ENCODE data around the gene ZNF335.
"Not testable (repeated sequence)": the region's sequence is repeated elsewhere in the genome, so short reads cannot be mapped to it uniquely, and the experiment has no call there.

Gene ZNF335

DNA sequence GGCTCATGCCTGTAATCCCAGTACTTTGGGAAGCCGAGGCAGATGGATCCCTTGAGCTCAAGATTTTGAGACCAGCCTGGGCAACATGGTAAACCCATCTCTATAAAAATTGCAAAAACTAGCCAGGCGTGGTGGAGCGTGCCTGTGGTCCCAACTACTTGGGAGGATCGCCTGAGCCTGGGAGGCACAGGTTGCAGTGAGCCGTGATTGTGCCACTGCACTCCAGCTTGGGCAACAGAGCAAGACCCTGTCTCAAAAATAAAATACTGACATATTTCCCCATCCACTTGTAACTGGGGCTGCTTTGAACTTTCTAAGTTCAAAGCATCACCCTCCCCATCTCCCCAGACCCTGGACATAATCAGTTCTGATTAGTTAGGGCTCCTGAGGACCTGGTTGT lies 29.5 kb upstream of the ZNF335 start:
- DNase-seq (ENCODE audit: low read depth in 2 of 2, low spot score in 1 of 2): no peak

DNA sequence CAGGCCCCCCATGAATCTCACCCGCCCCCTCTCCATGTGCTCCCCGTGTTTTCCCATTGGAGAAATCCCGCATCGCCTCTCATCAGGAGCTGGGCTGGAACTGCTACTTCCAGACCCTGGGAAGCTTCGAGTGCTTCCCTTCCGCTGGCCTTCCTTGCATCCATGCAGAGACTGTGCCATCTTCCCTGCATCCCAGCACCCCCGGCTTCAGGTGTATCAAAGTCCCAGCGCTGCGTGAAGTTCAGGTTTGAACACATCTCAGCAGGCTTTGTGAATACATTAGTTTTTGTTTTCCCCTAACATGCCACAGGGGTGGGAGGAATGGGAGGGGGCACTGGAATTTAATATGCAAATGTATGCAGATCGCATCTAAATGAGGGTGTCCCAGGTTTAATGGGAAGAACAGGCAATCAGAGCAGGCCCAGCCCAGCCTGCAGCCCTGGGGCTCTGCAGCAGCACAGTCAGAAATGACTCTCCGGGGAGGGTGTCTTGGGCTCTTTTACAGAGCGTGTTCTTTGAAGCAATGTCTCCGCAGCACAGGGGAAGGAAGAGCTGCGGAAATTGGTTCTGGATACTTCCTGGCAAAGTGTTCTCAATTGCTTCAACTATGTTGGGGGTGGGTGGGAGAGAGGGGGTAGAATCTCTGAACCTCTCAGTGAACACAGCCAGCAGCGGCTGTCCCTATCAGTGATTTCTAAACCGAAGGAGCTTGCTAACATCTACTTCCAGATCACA lies 28.4 kb upstream of the ZNF335 start:
- DNase-seq (ENCODE audit: low read depth in 2 of 2, low spot score in 1 of 2): no peak

- no peak for DNase-seq (ENCODE audit: low read depth in 2 of 2, low spot score in 1 of 2)
These were observed 27.7 kb upstream of the ZNF335 start for GRCh38 chr20:45999557-46000261.

- no peak for DNase-seq (ENCODE audit: low read depth in 2 of 2, low spot score in 1 of 2)
These were observed 26.8 kb upstream of the ZNF335 start for GRCh38 chr20:45998761-45999160.

DNA sequence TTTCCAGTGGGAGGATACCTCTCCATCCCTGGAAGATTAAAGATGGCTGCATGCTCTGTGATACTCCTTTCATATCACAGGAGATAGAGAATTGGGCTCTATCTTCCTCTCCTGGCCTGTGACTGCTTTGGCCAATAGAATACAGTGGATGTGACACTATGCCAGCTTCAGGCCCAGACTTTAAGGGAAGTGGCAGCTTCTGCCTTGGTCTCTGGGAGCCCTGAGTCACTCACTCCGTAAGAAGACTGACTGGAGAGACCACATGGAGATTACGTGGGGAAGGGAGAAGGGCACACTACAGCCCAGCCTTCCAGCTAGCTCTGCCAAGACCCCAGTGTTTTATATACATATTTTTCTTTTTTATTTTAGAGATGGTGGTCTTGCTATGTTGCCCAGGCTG lies 26.3 kb upstream of the ZNF335 start:
- no peak for DNase-seq (ENCODE audit: low read depth in 2 of 2, low spot score in 1 of 2)

GRCh38 chr20:45997187-45997586 lies 25.2 kb upstream of the ZNF335 start:
- no peak for DNase-seq (ENCODE audit: low read depth in 2 of 2, low spot score in 1 of 2)

DNA sequence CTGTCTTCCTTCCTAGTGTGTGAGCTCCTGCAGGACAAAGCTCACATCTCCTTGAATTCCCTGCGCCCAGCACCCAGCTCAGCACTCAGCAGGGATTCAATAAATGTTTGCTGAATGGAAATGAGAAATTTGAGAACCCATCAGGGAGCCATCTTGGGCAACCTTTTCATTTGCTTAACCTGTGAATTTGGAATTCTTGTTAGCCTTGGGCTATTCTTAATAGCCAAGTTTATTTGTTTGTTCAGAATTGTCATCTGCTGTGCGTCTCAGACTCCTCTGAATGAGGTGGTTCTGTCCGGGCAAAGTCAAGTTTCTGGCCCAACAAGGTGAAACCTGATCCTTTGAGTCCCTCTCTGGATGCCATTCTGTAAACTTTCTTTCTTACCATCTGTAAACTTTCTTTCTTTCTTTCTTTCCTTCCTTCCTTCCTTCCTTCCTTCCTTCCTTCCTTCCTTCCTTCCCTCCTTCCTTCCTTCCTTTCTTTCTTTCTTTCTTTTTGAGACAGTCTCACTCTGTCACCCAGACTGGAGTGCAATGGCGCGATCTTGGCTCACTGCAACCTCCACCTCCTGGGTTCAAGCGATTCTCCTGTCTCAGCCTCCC lies 23.6 kb upstream of the ZNF335 start:
- not testable (repeated sequence) for DNase-seq (ENCODE audit: low read depth in 2 of 2, low spot score in 1 of 2)

DNA sequence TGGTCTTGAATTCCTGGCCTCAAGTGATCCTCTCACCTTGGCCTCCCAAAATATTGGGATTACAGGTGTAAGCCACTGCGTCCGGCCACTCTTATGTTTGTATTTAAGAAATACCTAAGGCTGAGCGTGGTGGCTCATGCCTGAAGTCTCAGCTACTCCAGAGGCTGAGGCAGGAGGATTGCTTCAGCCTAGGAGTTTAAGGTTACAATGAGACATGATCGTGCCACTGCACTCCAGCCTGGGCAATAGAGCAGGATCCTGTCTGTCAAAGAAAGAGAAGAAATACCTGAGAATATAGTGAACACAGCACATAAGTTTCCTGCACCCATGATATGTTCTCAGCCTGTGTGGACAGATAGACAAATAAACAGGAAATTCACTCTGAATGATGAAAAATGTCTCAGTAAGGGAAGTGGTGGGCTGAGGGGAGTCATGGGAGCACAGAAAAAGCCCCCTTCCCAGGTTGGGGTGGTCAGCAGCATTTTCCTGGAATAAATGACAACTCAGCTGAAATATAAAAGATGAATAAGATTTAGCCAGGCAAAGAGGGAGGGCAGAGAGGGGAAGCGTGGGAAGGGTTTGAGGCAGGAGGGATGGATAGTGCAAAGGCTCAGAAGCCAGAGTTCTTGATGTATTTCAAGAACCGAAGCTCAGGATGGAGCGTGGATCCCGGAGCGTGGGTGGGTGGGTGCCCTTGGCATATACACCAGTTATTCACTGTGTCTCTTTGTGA lies 22.9 kb upstream of the ZNF335 start:
- no peak for DNase-seq (ENCODE audit: low read depth in 2 of 2, low spot score in 1 of 2)

DNA sequence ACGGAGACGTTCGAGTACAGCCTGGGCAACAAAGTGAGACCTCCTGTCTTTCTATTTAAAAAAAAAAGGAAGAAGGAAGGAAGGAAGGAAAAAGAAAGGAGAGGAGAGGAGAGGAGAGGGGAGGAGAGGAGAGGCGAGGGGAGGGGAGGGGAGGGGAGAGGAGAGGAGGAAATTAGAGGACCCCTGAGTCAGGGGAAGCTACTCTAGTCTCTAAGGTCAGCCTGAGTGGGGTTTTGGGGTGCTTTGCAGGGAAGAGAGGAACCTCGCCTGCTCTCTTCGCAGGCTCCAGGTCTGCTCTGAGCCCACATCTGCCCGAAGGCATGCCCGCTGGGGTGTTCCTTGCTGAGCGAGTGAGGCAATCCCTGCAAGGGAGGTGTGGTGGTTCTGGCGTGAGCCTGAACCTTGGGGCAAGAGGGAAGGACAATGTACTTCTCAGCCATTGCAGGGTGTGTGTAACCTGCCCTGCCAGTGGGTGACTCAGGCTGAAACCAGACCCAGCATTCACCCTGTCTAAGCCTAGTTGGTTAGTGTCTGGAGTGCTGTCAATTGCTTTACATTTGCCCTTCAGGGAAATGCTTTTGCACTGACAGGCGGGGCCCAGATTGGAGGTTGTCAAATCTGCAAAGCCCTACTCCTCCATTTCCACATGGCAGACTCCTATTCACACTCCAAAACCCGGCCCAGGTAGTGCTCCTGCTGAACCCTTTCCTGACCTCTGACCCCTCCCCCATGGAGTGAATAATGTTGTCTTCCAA lies 21.4 kb upstream of the ZNF335 start:
- DNase-seq (ENCODE audit: low read depth in 2 of 2, low spot score in 1 of 2): no peak

DNA sequence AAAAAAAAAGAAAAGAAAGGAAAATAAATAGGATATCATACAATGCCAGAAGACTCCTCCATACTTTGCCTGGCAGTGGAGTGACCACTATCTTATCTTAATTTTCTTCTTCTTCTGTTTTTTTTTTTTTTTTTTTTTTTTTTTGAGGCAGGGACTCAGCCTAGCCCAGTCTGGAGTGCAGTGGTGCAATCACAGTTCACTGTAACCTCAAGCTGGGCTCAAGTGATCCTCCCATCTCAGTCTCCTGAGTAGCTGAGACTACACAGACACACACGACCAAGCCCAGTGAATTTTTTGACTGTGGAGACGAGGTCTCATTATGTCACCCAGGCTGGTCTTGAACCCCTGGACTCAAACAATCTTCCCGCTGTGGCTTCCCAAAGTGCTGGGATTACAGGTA lies 19.6 kb upstream of the ZNF335 start:
- DNase-seq (ENCODE audit: low read depth in 2 of 2, low spot score in 1 of 2): no peak

- DNase-seq (ENCODE audit: low read depth in 2 of 2, low spot score in 1 of 2): not testable (repeated sequence)
These were observed 16.8 kb upstream of the ZNF335 start for GRCh38 chr20:45988830-45989229.

- DNase-seq (ENCODE audit: low read depth in 2 of 2, low spot score in 1 of 2): peak; percentile 32 to 54
These were observed 15.2 kb upstream of the ZNF335 start for GRCh38 chr20:45987108-45987780.

GRCh38 chr20:45985573-45985972 lies 13.6 kb upstream of the ZNF335 start:
- DNase-seq (ENCODE audit: low read depth in 2 of 2, low spot score in 1 of 2): no peak

DNA sequence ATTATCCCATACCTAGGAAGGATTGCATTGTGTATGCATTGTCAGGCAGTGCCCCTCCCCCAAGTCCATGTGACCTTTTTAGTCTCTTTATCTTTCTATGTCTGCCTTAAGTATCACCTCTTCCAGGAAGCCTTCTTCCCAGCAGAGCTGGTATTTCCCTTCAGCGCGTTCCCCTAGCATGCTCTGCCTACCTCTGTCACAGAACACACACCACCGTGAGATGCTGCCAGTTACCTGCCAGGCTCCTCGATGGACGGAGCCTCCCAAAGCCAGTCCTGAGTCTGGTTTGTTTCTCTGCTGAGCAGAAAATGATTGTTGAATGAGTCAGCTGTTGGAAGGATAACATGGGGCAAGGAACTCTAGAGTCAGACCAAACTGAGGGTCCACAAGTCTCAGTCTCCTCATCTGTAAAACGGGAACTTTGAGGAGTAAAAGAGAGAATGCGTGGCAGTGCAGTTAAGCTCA lies 11.3 kb upstream of the ZNF335 start:
- no peak for DNase-seq (ENCODE audit: low read depth in 2 of 2, low spot score in 1 of 2)

- DNase-seq (ENCODE audit: low read depth in 2 of 2, low spot score in 1 of 2): no peak
These were observed 9.3 kb upstream of the ZNF335 start for GRCh38 chr20:45981261-45981660.

GRCh38 chr20:45976086-45976485 lies 4.1 kb upstream of the ZNF335 start:
- no peak for DNase-seq (ENCODE audit: low read depth in 2 of 2, low spot score in 1 of 2)

- no peak for DNase-seq (ENCODE audit: low read depth in 2 of 2, low spot score in 1 of 2)
These were observed 3.7 kb upstream of the ZNF335 start for GRCh38 chr20:45975686-45976085.

GRCh38 chr20:45974896-45975565 lies 3.0 kb upstream of the ZNF335 start:
- DNase-seq (ENCODE audit: low read depth in 2 of 2, low spot score in 1 of 2): no peak

- DNase-seq (ENCODE audit: low read depth in 2 of 2, low spot score in 1 of 2): no peak
These were observed 639 bp upstream of the ZNF335 start for GRCh38 chr20:45972500-45973183.

GRCh38 chr20:45971425-45971674 lies 653 bp downstream of the ZNF335 start:
- DNase-seq (ENCODE audit: low read depth in 2 of 2, low spot score in 1 of 2): no peak

Data from stimulated activated CD8-positive, alpha-beta memory T cell treated with anti-CD3 and anti-CD28 coated beads, Interleukin-4, amount 100 ng/mL, for 4 hours (primary cell).